HFFc6 (cell line): Measurements from ENCODE around the gene CEND1. TPM values are rescaled to one million over a fixed set of nuclear protein-coding genes. Genes with fewer than 3 reads are reported as not detected.
A peak's percentile ranks its signal among the peaks of the same experiment; 100 is the strongest.

Experiments
- DNase-seq: peaks from one replicate; pipeline ENCODE4 v3.0.0-alpha.2; 2018
- H3K27ac Mint-ChIP-seq: 2 replicates; pipeline ENCODE4 v1.8.0; 2020; ENCODE audit warnings: mild to moderate bottlenecking, mixed read lengths
- H3K27me3 Mint-ChIP-seq: 2 replicates; pipeline ENCODE4 v1.8.0; 2021; ENCODE audit warnings: mild to moderate bottlenecking, moderate library complexity, mixed read lengths; ENCODE audit not compliant: insufficient read depth
- H3K36me3 Mint-ChIP-seq: 2 replicates; pipeline ENCODE4 v1.8.0; 2021; ENCODE audit warnings: low read depth, mixed read lengths
- H3K4me1 Mint-ChIP-seq: 2 replicates; pipeline ENCODE4 v1.8.0; 2020; ENCODE audit warnings: low read depth, mixed read lengths
- H3K4me3 Mint-ChIP-seq: 2 replicates; pipeline ENCODE4 v1.8.0; 2020; ENCODE audit warnings: mild to moderate bottlenecking, moderate library complexity, mixed read lengths
- H3K9me3 Mint-ChIP-seq: 2 replicates; pipeline ENCODE4 v1.8.0; 2020; ENCODE audit warnings: mild to moderate bottlenecking, mixed read lengths
- total RNA-seq, 6 experiments: library from RNA; stranded (reverse); fragmentation: NEBNext Ultra II Directional; extraction: Animal tissue kit (Norgen Biotek cat#: 25700); gene quantifications; 2 replicates in 1 of 6; 3 replicates in 5 of 6; pipeline ENCODE4 v1.2.3, GENCODE V29; 2021
- TF ChIP-seq, protein P1 (sequence below): fragments of 200-600 bp; sonication (generic); IDR thresholded peaks from 2 replicates; pipeline ENCODE4 v1.5.0; 2021; ENCODE audit warnings: antibody characterized with exemption, mild to moderate bottlenecking

CEND1 gene
- total RNA-seq, 6 experiments from 2014 or later: 8.2 to 12.2 (median 11.0) TPM

- DNase-seq: peak; percentile 22
- peaks cover 5% of the 10 kb centered on the region; the same call in 1 of the 2 replicates for H3K4me1 Mint-ChIP-seq
- peaks cover under 1% of the 10 kb centered on the region; the same call in 1 of the 2 replicates for H3K27me3 Mint-ChIP-seq
- H3K4me3 Mint-ChIP-seq: peak overlapping the region; percentile 41
- peak overlapping the region; percentile 59 for H3K27ac Mint-ChIP-seq
- no peaks in the 10 kb centered on the region for H3K36me3 Mint-ChIP-seq
- no peaks in the 10 kb centered on the region for H3K9me3 Mint-ChIP-seq
- TF ChIP-seq, protein P1, sequence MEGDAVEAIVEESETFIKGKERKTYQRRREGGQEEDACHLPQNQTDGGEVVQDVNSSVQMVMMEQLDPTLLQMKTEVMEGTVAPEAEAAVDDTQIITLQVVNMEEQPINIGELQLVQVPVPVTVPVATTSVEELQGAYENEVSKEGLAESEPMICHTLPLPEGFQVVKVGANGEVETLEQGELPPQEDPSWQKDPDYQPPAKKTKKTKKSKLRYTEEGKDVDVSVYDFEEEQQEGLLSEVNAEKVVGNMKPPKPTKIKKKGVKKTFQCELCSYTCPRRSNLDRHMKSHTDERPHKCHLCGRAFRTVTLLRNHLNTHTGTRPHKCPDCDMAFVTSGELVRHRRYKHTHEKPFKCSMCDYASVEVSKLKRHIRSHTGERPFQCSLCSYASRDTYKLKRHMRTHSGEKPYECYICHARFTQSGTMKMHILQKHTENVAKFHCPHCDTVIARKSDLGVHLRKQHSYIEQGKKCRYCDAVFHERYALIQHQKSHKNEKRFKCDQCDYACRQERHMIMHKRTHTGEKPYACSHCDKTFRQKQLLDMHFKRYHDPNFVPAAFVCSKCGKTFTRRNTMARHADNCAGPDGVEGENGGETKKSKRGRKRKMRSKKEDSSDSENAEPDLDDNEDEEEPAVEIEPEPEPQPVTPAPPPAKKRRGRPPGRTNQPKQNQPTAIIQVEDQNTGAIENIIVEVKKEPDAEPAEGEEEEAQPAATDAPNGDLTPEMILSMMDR: no peak
Observed at GRCh38 chr11:790721-791564, 1.1 kb upstream of the CEND1 start.

- H3K36me3 Mint-ChIP-seq: no peaks in the 10 kb centered on the region
- H3K27me3 Mint-ChIP-seq: no peaks in the 10 kb centered on the region; the same call in 1 of the 2 replicates
- peaks cover 5% of the 10 kb centered on the region; the same call in 1 of the 2 replicates for H3K4me1 Mint-ChIP-seq
- TF ChIP-seq, protein P1: no peak
- no peak overlapping the region for H3K27ac Mint-ChIP-seq
- H3K4me3 Mint-ChIP-seq: peak overlapping the region; percentile 66
- DNase-seq: no peak
- no peaks in the 10 kb centered on the region for H3K9me3 Mint-ChIP-seq
Observed at GRCh38 chr11:788953-789940, 643 bp downstream of the CEND1 start.

- Mint-ChIP-seq H3K36me3 (peaks cover 6% of the 10 kb centered on the region), H3K9me3 (no peaks in the 10 kb centered on the region), H3K27ac (no peak overlapping the region), H3K4me3 (no peak overlapping the region), H3K4me1 (peaks cover 15% of the 10 kb centered on the region), H3K27me3 (no peaks in the 10 kb centered on the region; the same call in 1 of the 2 replicates)
- TF ChIP-seq, protein P1: peak; percentile 46
- DNase-seq: no peak
Observed at GRCh38 chr11:788009-788640, 1.8 kb downstream of the CEND1 start.

DNA sequence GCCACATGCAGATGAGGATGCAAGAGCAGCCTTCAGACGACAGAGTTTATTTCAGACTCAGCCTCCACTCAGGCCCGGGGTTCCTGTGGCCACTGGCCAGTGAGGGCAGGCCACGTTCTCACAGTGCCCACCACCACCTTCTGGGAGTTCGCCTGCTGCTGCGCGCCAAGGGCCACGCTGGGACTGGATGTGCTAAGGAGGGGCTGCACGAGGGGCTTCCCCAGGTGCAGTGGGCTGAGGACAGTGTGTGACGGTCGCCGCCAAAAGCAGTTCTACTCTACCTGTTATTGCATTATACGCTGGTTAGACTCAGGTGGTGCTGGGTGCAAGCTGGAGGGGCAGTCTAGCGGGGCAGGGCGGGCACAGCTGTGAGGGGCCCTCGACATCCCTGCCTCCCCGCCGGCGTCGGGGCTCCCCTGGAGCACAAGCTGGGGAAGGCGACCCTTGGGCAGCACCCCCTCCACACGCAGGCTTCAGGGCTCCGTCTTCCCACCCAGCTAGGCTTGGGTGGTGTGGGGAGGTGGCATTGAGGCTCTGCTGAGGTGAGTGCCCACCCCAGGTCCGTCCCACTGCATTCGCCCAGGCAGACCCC is 2.7 kb downstream of the CEND1 start:
- H3K27ac Mint-ChIP-seq: no peak overlapping the region
- H3K27me3 Mint-ChIP-seq: no peaks in the 10 kb centered on the region; the same call in 1 of the 2 replicates
- no peaks in the 10 kb centered on the region for H3K9me3 Mint-ChIP-seq
- DNase-seq: no peak
- H3K4me3 Mint-ChIP-seq: no peak overlapping the region
- H3K4me1 Mint-ChIP-seq: peaks cover 17% of the 10 kb centered on the region
- TF ChIP-seq, protein P1: no peak
- peaks cover 6% of the 10 kb centered on the region for H3K36me3 Mint-ChIP-seq
